ENCODE results near the gene CEACAM21.

The CEACAM21 gene

DNA sequence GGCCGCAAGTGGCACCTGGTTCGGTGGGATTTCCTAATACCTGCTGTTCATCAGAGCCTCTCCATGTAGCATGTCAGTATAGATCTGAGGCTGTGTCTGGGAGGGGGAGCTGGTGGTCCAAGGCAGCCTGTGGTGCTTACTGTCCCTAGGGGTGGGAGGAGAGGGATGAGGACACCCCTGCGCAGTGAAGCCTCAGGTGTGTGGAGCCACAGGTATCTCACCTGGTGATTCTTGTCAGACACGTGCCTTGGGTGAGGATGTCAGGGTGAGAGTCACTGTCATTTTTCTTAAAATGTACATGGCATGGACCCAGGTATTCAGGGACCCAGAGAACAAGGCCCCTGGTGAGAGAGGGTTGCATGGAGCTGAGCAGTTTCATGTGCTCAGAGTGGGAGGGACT, 39.2 kb downstream of the CEACAM21 start:
- Histone ChIP-seq H3K27ac (ENCODE audit: insufficient read depth, low read depth, low read length, poor library complexity, severe bottlenecking) (no peak overlapping the region), H3K4me1 (ENCODE audit: control insufficient read depth, insufficient read depth, low read length) (no peaks in the 10 kb centered on the region), H3K27me3 (ENCODE audit: control insufficient read depth, insufficient read depth, low read length, poor library complexity, severe bottlenecking) (no peaks in the 10 kb centered on the region), H3K36me3 (ENCODE audit: control insufficient read depth, insufficient read depth, low read length) (no peaks in the 10 kb centered on the region), H3K9me3 (ENCODE audit: control insufficient read depth, low read length) (no peaks in the 10 kb centered on the region), H3K4me3 (ENCODE audit: insufficient read depth, low read depth, low read length) (no peak overlapping the region)
- whole genome bisulfite sequencing, 2 experiments = 74 to 76% methylated on average over 4 of the region's 4 CpGs

DNA sequence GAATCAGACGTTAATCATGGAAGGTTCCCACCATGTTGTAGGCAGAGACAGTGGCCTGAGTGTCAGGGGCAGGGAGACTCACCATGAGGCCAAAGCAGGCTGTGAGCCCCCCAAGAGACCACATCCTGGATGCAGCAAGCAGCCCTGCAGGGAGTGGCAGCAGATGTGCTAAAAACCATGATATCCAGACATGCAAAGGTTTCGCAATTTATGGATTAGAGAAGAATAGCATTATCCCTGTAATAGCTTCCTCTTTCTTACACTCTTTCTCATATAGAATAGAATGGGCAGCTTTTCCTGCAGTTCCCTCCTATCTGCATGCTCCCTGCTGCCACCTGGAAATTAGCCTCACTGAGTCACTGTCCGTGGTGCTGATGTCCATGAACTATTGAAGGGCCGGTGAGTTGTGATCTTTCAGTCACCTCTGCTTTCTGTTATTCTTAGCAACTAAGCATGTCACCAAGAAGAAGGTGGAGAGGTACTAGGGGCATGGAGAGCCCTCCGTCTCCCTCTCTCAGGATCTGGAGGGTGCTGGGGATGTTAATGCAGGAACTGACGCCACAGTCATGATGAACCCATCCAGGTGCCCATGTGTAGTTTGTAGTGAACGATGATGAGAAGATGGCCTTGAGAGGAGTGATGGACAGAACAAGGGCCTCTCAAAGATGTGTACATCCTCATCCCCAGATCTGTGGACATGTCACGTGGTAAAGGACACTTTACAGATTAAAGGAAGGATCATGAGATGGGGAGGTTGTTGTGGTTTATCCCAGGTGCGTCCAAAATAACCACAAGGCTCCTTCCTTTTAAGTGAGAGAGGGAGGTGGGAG, 41.0 kb downstream of the CEACAM21 start:
- no peak overlapping the region for H3K4me3 ChIP-seq (ENCODE audit: insufficient read depth, low read depth, low read length)
- H3K27ac ChIP-seq (ENCODE audit: insufficient read depth, low read depth, low read length, poor library complexity, severe bottlenecking) = no peak overlapping the region
- no peaks in the 10 kb centered on the region for H3K27me3 ChIP-seq (ENCODE audit: control insufficient read depth, insufficient read depth, low read length, poor library complexity, severe bottlenecking)
- H3K9me3 ChIP-seq (ENCODE audit: control insufficient read depth, low read length) = no peaks in the 10 kb centered on the region
- no peaks in the 10 kb centered on the region for H3K4me1 ChIP-seq (ENCODE audit: control insufficient read depth, insufficient read depth, low read length)
- H3K36me3 ChIP-seq (ENCODE audit: control insufficient read depth, insufficient read depth, low read length) = no peaks in the 10 kb centered on the region
- 52% methylated on average over 9 of the region's 9 CpGs for WGBS, 2 experiments

DNA sequence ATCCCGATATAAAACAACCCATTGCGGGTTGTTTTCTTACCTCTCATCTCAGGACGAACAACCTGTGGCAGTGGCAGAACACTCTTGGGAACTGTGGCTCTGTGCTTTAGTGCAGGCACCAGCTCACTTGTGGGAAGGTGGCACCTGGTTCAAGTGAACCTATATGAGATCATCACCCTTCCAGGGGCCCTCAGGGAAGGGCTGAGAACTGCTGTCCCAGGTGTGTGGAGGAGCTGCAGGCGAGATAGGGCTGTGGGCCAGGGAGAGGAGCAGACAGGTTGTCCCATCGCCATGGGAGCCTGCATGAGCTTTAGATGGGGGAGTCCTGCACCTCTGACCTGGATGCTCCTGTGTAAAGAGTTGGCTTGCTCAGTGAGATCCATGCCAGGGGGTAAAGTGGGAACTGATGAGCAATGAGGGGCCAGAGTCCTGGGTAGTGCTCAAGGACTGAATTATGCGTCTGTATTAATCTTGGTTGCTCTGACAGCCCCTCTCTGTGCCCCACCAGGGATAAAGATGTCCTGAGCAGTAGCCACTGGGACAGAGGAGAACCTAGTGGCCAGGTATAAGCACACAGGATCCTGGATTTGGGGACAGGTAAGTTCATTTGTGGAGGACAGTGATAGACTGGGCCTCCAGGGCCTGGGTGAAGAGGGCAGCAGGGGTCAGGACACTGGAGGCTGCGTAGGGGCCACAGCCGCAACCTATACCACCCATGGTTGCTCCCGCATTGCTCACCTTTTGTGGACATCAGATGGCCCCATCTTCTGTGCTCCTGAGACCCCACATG, 42.2 kb downstream of the CEACAM21 start:
- Histone ChIP-seq H3K27me3 (ENCODE audit: control insufficient read depth, insufficient read depth, low read length, poor library complexity, severe bottlenecking) (no peaks in the 10 kb centered on the region), H3K9me3 (ENCODE audit: control insufficient read depth, low read length) (no peaks in the 10 kb centered on the region), H3K27ac (ENCODE audit: insufficient read depth, low read depth, low read length, poor library complexity, severe bottlenecking) (no peak overlapping the region), H3K4me3 (ENCODE audit: insufficient read depth, low read depth, low read length) (no peak overlapping the region), H3K36me3 (ENCODE audit: control insufficient read depth, insufficient read depth, low read length) (no peaks in the 10 kb centered on the region), H3K4me1 (ENCODE audit: control insufficient read depth, insufficient read depth, low read length) (no peaks in the 10 kb centered on the region)
- WGBS, 2 experiments = 66 to 67% methylated on average over 9 of the region's 9 CpGs

DNA sequence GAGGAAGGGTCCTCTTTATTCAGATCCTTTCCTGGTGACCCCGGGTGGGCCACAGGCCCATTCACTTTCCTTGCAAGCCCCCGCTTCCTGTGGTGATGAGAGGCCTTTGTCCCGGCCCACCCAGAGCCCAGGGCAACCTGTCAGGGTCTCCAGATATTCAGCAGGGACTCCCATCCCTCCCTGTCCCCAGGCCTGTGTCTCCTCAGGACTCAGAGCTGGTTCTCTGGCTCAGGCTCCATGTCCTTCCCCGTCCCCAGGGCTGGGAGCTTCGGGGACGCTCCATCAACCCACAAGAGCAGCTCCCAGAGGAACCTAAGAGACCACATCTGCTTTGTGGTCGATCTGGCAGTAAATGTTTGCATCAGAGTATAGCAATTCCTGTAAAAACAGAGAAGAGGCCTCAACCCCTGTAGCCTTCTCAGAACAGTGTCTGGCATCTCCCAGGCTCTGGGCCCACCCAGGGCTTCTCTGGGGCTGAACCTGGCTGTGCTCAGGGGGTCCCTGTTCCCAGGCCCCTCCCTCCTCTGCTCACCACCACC, 43.1 kb downstream of the CEACAM21 start:
- Histone ChIP-seq H3K4me3 (ENCODE audit: insufficient read depth, low read depth, low read length) (no peak overlapping the region), H3K36me3 (ENCODE audit: control insufficient read depth, insufficient read depth, low read length) (no peaks in the 10 kb centered on the region), H3K27ac (ENCODE audit: insufficient read depth, low read depth, low read length, poor library complexity, severe bottlenecking) (no peak overlapping the region), H3K27me3 (ENCODE audit: control insufficient read depth, insufficient read depth, low read length, poor library complexity, severe bottlenecking) (no peaks in the 10 kb centered on the region), H3K4me1 (ENCODE audit: control insufficient read depth, insufficient read depth, low read length) (no peaks in the 10 kb centered on the region), H3K9me3 (ENCODE audit: control insufficient read depth, low read length) (no peaks in the 10 kb centered on the region)
- 54 to 62% methylated on average over 7 of the region's 7 CpGs for WGBS, 2 experiments

DNA sequence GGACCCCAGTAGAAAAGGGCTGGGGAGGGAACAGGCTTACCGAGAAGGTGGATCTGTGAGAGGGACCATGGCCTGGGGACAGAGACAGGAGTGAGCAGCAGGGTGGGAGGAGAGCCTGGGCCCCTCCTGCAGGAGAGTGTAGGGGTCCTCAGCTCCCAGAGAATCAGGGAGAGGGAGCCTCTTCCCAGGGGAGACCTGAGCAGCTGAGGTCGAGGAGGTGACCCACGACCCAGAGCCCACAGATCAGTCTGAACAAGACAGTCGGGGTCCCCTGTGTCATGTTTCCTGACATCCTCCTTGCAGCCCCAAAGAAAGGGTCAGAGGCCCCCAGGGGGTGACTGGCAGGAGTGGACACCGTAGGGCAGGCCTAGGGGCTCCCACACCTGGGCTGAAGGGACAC, 44.2 kb downstream of the CEACAM21 start:
- no peaks in the 10 kb centered on the region for H3K9me3 ChIP-seq (ENCODE audit: control insufficient read depth, low read length)
- no peaks in the 10 kb centered on the region for H3K36me3 ChIP-seq (ENCODE audit: control insufficient read depth, insufficient read depth, low read length)
- 71 to 76% methylated on average over 5 of the region's 5 CpGs for WGBS, 2 experiments
- no peak overlapping the region for H3K4me3 ChIP-seq (ENCODE audit: insufficient read depth, low read depth, low read length)
- no peaks in the 10 kb centered on the region for H3K27me3 ChIP-seq (ENCODE audit: control insufficient read depth, insufficient read depth, low read length, poor library complexity, severe bottlenecking)
- no peak overlapping the region for H3K27ac ChIP-seq (ENCODE audit: insufficient read depth, low read depth, low read length, poor library complexity, severe bottlenecking)
- H3K4me1 ChIP-seq (ENCODE audit: control insufficient read depth, insufficient read depth, low read length) = no peaks in the 10 kb centered on the region

DNA sequence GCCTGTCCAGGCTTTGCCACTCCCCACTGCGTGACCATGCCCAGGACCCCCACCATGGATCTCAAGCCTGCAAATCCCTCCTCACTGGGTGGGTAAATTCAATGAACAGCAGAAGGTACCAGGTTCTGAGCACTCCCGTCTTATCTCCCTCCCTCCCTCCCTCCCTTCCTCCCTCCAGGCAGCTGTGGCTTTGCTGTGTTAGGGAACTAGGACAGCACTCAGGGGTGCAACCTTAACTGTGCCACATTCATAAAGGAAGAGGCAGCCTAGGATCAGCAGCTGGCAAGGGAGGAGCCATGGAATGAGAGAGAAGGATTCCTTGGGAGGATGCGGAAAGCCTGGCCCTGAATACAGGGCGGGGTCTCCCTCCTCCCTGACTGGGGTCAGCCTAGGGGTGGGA, 45.3 kb downstream of the CEACAM21 start:
- WGBS, 2 experiments = 59 to 67% methylated on average over 4 of the region's 4 CpGs
- no peak overlapping the region for H3K27ac ChIP-seq (ENCODE audit: insufficient read depth, low read depth, low read length, poor library complexity, severe bottlenecking)
- no peaks in the 10 kb centered on the region for H3K4me1 ChIP-seq (ENCODE audit: control insufficient read depth, insufficient read depth, low read length)
- H3K9me3 ChIP-seq (ENCODE audit: control insufficient read depth, low read length) = no peaks in the 10 kb centered on the region
- no peaks in the 10 kb centered on the region for H3K27me3 ChIP-seq (ENCODE audit: control insufficient read depth, insufficient read depth, low read length, poor library complexity, severe bottlenecking)
- H3K36me3 ChIP-seq (ENCODE audit: control insufficient read depth, insufficient read depth, low read length) = no peaks in the 10 kb centered on the region
- H3K4me3 ChIP-seq (ENCODE audit: insufficient read depth, low read depth, low read length) = no peak overlapping the region

DNA sequence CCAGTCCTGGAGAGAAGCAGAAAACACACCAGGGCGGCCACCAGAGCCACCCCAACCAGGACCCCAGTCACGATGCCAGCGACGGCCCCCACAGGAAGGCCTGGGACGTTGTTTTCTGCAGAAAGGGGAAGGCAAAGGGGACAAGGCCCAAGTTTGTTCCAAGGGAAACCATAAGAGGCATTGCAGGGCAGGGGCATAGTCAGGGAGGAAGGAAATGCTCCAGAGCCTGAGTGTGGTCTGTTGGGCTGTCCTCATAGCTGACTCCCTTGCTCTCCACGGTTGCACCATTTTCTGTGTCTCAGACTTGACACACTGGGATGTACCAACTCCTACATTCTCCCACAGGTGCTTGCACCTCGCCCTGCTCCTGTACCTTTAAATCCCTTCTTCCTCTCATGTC, 45.7 kb downstream of the CEACAM21 start:
- no peak overlapping the region for H3K27ac ChIP-seq (ENCODE audit: insufficient read depth, low read depth, low read length, poor library complexity, severe bottlenecking)
- 67 to 69% methylated on average over 7 of the region's 7 CpGs for WGBS, 2 experiments
- no peaks in the 10 kb centered on the region for H3K36me3 ChIP-seq (ENCODE audit: control insufficient read depth, insufficient read depth, low read length)
- H3K27me3 ChIP-seq (ENCODE audit: control insufficient read depth, insufficient read depth, low read length, poor library complexity, severe bottlenecking) = no peaks in the 10 kb centered on the region
- H3K4me3 ChIP-seq (ENCODE audit: insufficient read depth, low read depth, low read length) = no peak overlapping the region
- H3K9me3 ChIP-seq (ENCODE audit: control insufficient read depth, low read length) = no peaks in the 10 kb centered on the region
- H3K4me1 ChIP-seq (ENCODE audit: control insufficient read depth, insufficient read depth, low read length) = no peaks in the 10 kb centered on the region

DNA sequence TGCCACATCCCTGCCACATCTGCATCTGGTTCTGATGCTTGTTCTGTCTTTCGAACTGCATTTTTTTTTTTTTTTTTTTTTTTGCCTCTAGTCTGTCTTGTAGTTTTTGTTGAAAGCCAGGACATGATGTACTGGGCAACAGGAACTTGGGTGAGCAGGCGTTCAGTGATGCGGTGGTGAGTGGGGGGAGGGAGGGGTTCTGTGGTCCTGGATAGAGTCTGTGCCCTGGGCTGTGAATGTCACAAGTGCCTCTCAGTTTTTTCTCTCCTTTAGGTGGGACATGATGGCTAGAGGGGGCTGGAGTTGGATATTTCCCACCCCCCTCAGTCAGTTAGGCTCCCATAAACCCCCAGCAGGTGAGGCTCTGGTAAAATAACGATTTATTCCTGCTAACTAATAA, 47.4 kb downstream of the CEACAM21 start:
- H3K36me3 ChIP-seq (ENCODE audit: control insufficient read depth, insufficient read depth, low read length) = no peaks in the 10 kb centered on the region
- no peak overlapping the region for H3K27ac ChIP-seq (ENCODE audit: insufficient read depth, low read depth, low read length, poor library complexity, severe bottlenecking)
- H3K9me3 ChIP-seq (ENCODE audit: control insufficient read depth, low read length) = no peaks in the 10 kb centered on the region
- no peak overlapping the region for H3K4me3 ChIP-seq (ENCODE audit: insufficient read depth, low read depth, low read length)
- no peaks in the 10 kb centered on the region for H3K27me3 ChIP-seq (ENCODE audit: control insufficient read depth, insufficient read depth, low read length, poor library complexity, severe bottlenecking)
- 68% methylated on average over 4 of the region's 4 CpGs for WGBS, 2 experiments
- H3K4me1 ChIP-seq (ENCODE audit: control insufficient read depth, insufficient read depth, low read length) = no peaks in the 10 kb centered on the region

DNA sequence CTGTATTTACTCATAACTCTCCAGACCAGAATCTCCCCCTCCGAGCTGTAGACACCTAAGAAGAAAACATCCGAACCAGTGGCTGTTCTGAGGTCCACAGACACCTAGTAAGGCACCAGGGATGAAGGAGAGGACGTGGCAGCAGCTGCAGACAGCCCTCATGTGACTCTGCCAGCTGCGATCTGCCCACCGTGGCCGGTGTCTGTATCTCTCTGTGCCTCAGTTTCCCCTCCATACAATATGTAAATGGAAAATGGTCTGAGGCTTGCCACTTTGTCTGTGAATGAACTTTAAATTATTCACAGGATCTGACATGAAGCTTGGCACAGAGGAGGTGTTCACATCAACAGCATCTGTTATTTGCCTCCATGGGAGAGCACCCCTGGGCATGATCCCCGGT, 48.5 kb downstream of the CEACAM21 start:
- Histone ChIP-seq H3K4me3 (ENCODE audit: insufficient read depth, low read depth, low read length) (no peak overlapping the region), H3K36me3 (ENCODE audit: control insufficient read depth, insufficient read depth, low read length) (no peaks in the 10 kb centered on the region), H3K27ac (ENCODE audit: insufficient read depth, low read depth, low read length, poor library complexity, severe bottlenecking) (no peak overlapping the region), H3K27me3 (ENCODE audit: control insufficient read depth, insufficient read depth, low read length, poor library complexity, severe bottlenecking) (no peaks in the 10 kb centered on the region), H3K4me1 (ENCODE audit: control insufficient read depth, insufficient read depth, low read length) (no peaks in the 10 kb centered on the region), H3K9me3 (ENCODE audit: control insufficient read depth, low read length) (no peaks in the 10 kb centered on the region)
- WGBS, 2 experiments = 72 to 73% methylated on average over 7 of the region's 7 CpGs

DNA sequence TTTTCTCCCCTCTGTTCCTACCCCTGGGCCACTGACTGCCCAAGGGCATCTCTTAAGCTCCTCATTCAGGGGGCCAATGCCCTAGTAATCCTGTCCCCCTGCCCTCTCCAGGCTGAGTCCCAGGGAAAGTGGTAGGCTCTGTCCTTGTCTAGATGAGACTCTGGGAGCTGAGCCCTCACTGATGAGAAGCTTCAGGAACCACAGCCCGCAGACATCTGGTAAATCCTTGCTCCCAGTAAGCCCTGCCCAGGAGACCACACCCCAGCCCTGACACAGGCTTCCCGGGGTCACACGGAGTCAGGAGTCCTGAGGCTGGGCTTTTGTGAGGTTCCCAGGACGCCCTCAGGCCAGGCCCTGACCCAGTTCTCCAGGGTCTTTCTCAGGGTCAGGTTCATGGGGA, 49.0 kb downstream of the CEACAM21 start:
- no peaks in the 10 kb centered on the region for H3K36me3 ChIP-seq (ENCODE audit: control insufficient read depth, insufficient read depth, low read length)
- H3K27me3 ChIP-seq (ENCODE audit: control insufficient read depth, insufficient read depth, low read length, poor library complexity, severe bottlenecking) = no peaks in the 10 kb centered on the region
- peaks cover 3% of the 10 kb centered on the region for H3K9me3 ChIP-seq (ENCODE audit: control insufficient read depth, low read length)
- no peaks in the 10 kb centered on the region for H3K4me1 ChIP-seq (ENCODE audit: control insufficient read depth, insufficient read depth, low read length)
- no peak overlapping the region for H3K27ac ChIP-seq (ENCODE audit: insufficient read depth, low read depth, low read length, poor library complexity, severe bottlenecking)
- 53 to 56% methylated on average over 4 of the region's 4 CpGs for WGBS, 2 experiments
- no peak overlapping the region for H3K4me3 ChIP-seq (ENCODE audit: insufficient read depth, low read depth, low read length)

Measured in ectodermal cell (in vitro differentiated cells).